Natural killer cell (primary cell): ENCODE data around the gene UBE2E3. TPM values are rescaled to one million over a fixed set of nuclear protein-coding genes. Genes with fewer than 3 reads are reported as not detected.

Experiments
- ATAC-seq, 3 donors: fragments of 150-1000 bp in 2 of 3; fragments of 200-7000 bp in 1 of 3; cut with Tn5 transposase; 1 replicate in 1 of 3; 2 replicates in 2 of 3; pipeline ENCODE4 v1.10.0; 2021; ENCODE audit warnings: mild to moderate bottlenecking in 2 of 3, moderate library complexity in 2 of 3
- DNase-seq, 2 donors: peaks; one replicate each; pipeline versions ENCODE4 v3.0.0 to v3.0.0-alpha.2; 2013 to 2021; ENCODE audit warnings: mixed read lengths in 1 of 2
- H3K27ac ChIP-seq: one replicate; pipeline ENCODE4 v1.5.1; 2013; ENCODE audit warnings: mild to moderate bottlenecking, low read length
- H3K27me3 ChIP-seq: one replicate; pipeline ENCODE4 v1.6.1; 2013; ENCODE audit warnings: low read length; ENCODE audit not compliant: control insufficient read depth, insufficient read depth
- H3K36me3 ChIP-seq: one replicate; pipeline ENCODE4 v1.6.1; 2013; ENCODE audit warnings: low read length; ENCODE audit not compliant: control insufficient read depth, insufficient read depth
- H3K4me1 ChIP-seq: one replicate; pipeline ENCODE4 v1.6.1; 2013; ENCODE audit warnings: low read length; ENCODE audit not compliant: control insufficient read depth, insufficient read depth
- H3K4me3 ChIP-seq: one replicate; pipeline ENCODE4 v1.5.1; 2013; ENCODE audit warnings: low read length
- H3K9me3 ChIP-seq: one replicate; pipeline ENCODE4 v1.6.1; 2013; ENCODE audit warnings: low read length; ENCODE audit not compliant: control insufficient read depth, insufficient read depth
- H3K27ac Mint-ChIP-seq, 2 donors: one replicate each; pipeline ENCODE4 v1.8.0; 2022; ENCODE audit warnings: mild to moderate bottlenecking in 2 of 2, mixed read lengths in 2 of 2, moderate library complexity in 1 of 2
- H3K27me3 Mint-ChIP-seq, 2 donors: one replicate each; pipeline ENCODE4 v1.8.0; 2022; ENCODE audit warnings: low read depth in 2 of 2, mixed read lengths in 2 of 2
- H3K36me3 Mint-ChIP-seq: one replicate; pipeline ENCODE4 v1.8.0; 2022; ENCODE audit warnings: mixed read lengths
- H3K4me1 Mint-ChIP-seq, 2 donors: one replicate each; pipeline ENCODE4 v1.8.0; 2022; ENCODE audit warnings: mixed read lengths in 2 of 2
- H3K4me3 Mint-ChIP-seq: one replicate; pipeline ENCODE4 v1.8.0; 2022; ENCODE audit warnings: mild to moderate bottlenecking, moderate library complexity, mixed read lengths
- H3K9me3 Mint-ChIP-seq, 2 donors: one replicate each; pipeline ENCODE4 v1.8.0; 2022; ENCODE audit warnings: mixed read lengths in 2 of 2
- WGBS: methylation state at CpG from one replicate; pipeline ENCODE4 v1.1.7; 2013; ENCODE audit warnings: missing lambda C conversion rate; ENCODE audit not compliant: insufficient coverage; 5-methylcytosine and 5-hydroxymethylcytosine counted together
- intact Hi-C: fragments of 100-400 bp; cut with micrococcal nuclease; formaldehyde crosslinking; loops from one replicate; pipeline ENCODE4 v1.14.2; 2022
- total RNA-seq, 4 donors: library from RNA; stranded (reverse); fragments of 120-200 nt in 1 of 4; gene quantifications; one replicate each; pipeline versions ENCODE4 v1.2.3 to v1.2.4, GENCODE V29; 2013 to 2022
- TF ChIP-seq, protein P1 (sequence below): fragments of 200-600 bp; IDR thresholded peaks from one replicate; pipeline ENCODE4 v1.8.0; 2022; ENCODE audit warnings: antibody characterized with exemption

Gene UBE2E3
- total RNA-seq, 3 donors from 2014 or later (not counting 1 experiment from before 2014, with no cell fraction given) = 48.5 to 59.3 (median 52.6) TPM

DNA sequence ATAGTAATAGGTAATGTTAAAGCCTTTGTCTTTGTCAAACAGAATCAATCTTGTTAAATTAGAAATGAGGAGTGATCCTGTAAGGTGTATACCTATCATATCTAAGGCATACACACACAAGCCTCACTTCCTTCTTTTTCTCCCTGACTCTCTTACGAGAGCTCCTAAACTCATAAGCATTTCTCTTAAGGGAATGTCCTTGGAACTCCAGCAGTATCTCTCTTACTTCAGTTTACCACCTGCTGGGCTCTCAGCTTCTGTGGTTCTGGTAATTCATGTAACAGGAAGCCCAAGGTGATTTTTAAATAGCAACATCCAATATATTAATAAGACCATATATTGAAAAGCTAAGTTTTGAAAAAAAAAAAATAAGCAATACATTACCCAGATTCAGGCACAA is 85.9 kb downstream of the UBE2E3 start:
- no peaks in the 10 kb centered on the region for H3K36me3 Mint-ChIP-seq
- H3K27ac Mint-ChIP-seq = no peak overlapping the region
- H3K4me3 ChIP-seq = no peak overlapping the region
- H3K27me3 Mint-ChIP-seq = no peaks in the 10 kb centered on the region
- peaks cover 2% of the 10 kb centered on the region for H3K36me3 ChIP-seq
- intact Hi-C loops = no loop called here
- no peak overlapping the region for H3K4me3 Mint-ChIP-seq
- DNase-seq (no peak), ATAC-seq (no peak)
- WGBS = 92% methylated on average over 1 of the region's 1 CpG
- no peaks in the 10 kb centered on the region for H3K27me3 ChIP-seq
- H3K4me1 ChIP-seq = no peaks in the 10 kb centered on the region
- H3K4me1 Mint-ChIP-seq = peaks cover 6 to 7% of the 10 kb centered on the region in 2 donors
- no peaks in the 10 kb centered on the region for H3K9me3 Mint-ChIP-seq
- TF ChIP-seq, protein P1, sequence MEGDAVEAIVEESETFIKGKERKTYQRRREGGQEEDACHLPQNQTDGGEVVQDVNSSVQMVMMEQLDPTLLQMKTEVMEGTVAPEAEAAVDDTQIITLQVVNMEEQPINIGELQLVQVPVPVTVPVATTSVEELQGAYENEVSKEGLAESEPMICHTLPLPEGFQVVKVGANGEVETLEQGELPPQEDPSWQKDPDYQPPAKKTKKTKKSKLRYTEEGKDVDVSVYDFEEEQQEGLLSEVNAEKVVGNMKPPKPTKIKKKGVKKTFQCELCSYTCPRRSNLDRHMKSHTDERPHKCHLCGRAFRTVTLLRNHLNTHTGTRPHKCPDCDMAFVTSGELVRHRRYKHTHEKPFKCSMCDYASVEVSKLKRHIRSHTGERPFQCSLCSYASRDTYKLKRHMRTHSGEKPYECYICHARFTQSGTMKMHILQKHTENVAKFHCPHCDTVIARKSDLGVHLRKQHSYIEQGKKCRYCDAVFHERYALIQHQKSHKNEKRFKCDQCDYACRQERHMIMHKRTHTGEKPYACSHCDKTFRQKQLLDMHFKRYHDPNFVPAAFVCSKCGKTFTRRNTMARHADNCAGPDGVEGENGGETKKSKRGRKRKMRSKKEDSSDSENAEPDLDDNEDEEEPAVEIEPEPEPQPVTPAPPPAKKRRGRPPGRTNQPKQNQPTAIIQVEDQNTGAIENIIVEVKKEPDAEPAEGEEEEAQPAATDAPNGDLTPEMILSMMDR = no peak
- no peaks in the 10 kb centered on the region for H3K9me3 ChIP-seq
- H3K27ac ChIP-seq = no peak overlapping the region

DNA sequence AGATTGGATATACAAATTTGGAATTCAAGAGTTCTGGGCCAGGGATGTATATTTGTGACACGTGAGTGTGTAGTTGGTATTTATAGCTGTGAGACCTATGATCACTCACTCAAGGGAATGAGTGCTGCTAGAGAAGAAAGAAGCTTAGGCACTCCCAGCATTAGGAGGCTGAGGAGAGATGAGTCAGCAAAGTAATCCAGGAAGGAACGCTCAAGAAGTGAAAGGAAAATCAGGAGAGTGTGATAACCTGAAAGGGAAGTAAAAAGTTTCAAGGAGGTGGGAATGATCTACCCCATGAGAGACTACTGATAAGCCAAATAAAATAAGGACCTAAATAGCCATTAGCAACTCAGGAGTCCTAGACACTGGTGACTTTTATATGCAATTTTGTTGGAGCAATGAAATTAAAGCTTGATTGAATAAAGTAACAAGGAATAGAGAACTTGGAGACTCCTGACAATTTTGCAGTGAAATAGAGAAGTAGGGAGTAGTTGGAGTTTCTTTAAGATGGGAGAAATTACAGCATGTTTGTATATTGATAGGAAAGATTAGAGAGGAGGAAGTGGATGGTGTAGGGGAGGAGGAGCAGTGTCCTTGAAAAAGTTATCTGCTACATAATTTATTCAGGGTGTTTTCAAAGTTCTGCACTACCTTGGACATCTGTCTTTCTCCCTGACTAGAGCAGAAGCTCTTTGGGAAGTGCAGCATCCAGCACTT is 89.9 kb downstream of the UBE2E3 start:
- Mint-ChIP-seq H3K4me3 (no peak overlapping the region), H3K27ac (no peak overlapping the region), H3K36me3 (no peaks in the 10 kb centered on the region), H3K27me3 (no peaks in the 10 kb centered on the region), H3K9me3 (no peaks in the 10 kb centered on the region), H3K4me1 (peaks cover 4 to 8% of the 10 kb centered on the region in 2 donors)
- no peak for DNase-seq
- intact Hi-C loops = no loop called here
- Histone ChIP-seq H3K27me3 (no peaks in the 10 kb centered on the region), H3K4me3 (no peak overlapping the region), H3K4me1 (no peaks in the 10 kb centered on the region), H3K36me3 (peaks cover 2% of the 10 kb centered on the region), H3K9me3 (no peaks in the 10 kb centered on the region), H3K27ac (no peak overlapping the region)
- no peak for ATAC-seq
- 68% methylated on average over 2 of the region's 2 CpGs for WGBS
- TF ChIP-seq, protein P1 = no peak

DNA sequence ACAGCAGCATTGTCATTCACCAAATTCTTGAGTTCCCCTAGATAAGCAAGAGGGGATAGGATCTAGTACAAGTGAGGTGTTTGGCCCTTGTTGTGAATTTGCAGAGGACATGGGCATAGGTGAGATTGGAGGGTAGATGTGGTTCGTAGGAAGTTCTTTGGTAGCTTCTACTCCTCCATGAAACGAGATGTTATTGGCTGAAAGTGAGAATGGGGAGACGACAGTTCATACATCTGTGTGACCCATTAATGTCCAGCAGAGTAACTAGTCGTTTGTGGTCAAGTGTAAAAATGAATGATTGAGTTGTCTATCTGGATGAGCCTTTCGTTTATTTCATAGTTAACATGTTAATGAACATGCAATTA is 90.4 kb downstream of the UBE2E3 start:
- WGBS = 80% methylated on average over 4 of the region's 5 CpGs

More for the DNA sequence above, 90.4 kb downstream of the UBE2E3 start:
- intact Hi-C loops = no loop called here
- TF ChIP-seq, protein P1 = no peak
- DNase-seq (no peak), ATAC-seq (no peak)
- no peak overlapping the region for H3K27ac ChIP-seq
- Mint-ChIP-seq H3K4me3 (no peak overlapping the region), H3K9me3 (no peaks in the 10 kb centered on the region), H3K36me3 (no peaks in the 10 kb centered on the region), H3K4me1 (peaks cover 4 to 8% of the 10 kb centered on the region in 2 donors), H3K27ac (no peak overlapping the region), H3K27me3 (no peaks in the 10 kb centered on the region)
- H3K27me3 ChIP-seq = no peaks in the 10 kb centered on the region
- H3K4me3 ChIP-seq = no peak overlapping the region
- no peaks in the 10 kb centered on the region for H3K9me3 ChIP-seq
- no peaks in the 10 kb centered on the region for H3K36me3 ChIP-seq
- no peaks in the 10 kb centered on the region for H3K4me1 ChIP-seq
